Endothelial cell (in vitro differentiated cells): ENCODE measurements around the gene EHBP1. TPM values are rescaled to one million over a fixed set of nuclear protein-coding genes. Genes with fewer than 3 reads are reported as not detected.

Experiments used
- DNase-seq: peaks from one replicate; pipeline ENCODE4 v3.0.0; 2021; ENCODE audit warnings: low spot score
- H3K27ac Mint-ChIP-seq: one replicate; pipeline ENCODE4 v1.8.0; 2021; ENCODE audit warnings: mixed read lengths, inconsistent platforms; ENCODE audit not compliant: unreplicated experiment
- H3K27me3 Mint-ChIP-seq: one replicate; pipeline ENCODE4 v1.8.0; 2021; ENCODE audit warnings: mild to moderate bottlenecking, moderate library complexity, mixed read lengths, inconsistent platforms; ENCODE audit not compliant: unreplicated experiment
- H3K36me3 Mint-ChIP-seq: one replicate; pipeline ENCODE4 v1.8.0; 2021; ENCODE audit warnings: mild to moderate bottlenecking, low read depth, mixed read lengths, inconsistent platforms; ENCODE audit not compliant: unreplicated experiment
- H3K4me1 Mint-ChIP-seq: one replicate; pipeline ENCODE4 v1.8.0; 2021; ENCODE audit warnings: mild to moderate bottlenecking, mixed read lengths, inconsistent platforms; ENCODE audit not compliant: unreplicated experiment
- H3K4me3 Mint-ChIP-seq: one replicate; pipeline ENCODE4 v1.8.0; 2021; ENCODE audit warnings: mild to moderate bottlenecking, mixed read lengths, inconsistent platforms; ENCODE audit not compliant: unreplicated experiment
- H3K9me3 Mint-ChIP-seq: one replicate; pipeline ENCODE4 v1.8.0; 2021; ENCODE audit warnings: mixed read lengths, inconsistent platforms; ENCODE audit not compliant: unreplicated experiment
- total RNA-seq: library from RNA; stranded (reverse); fragmentation: NEBNext Ultra II Directional; extraction: Animal tissue kit (Norgen Biotek cat#: 25700); gene quantifications from one replicate; pipeline ENCODE4 v1.2.1, GENCODE V29; 2021; ENCODE audit not compliant: unreplicated experiment
- TF ChIP-seq, protein P1 (sequence below): fragments of 200-600 bp; sonication (generic); IDR thresholded peaks from one replicate; pipeline ENCODE4 v1.5.0; 2021; ENCODE audit warnings: antibody characterized with exemption; ENCODE audit not compliant: unreplicated experiment

Gene EHBP1
- total RNA-seq, 1 donor from 2014 or later, result 54.4 TPM

DNA sequence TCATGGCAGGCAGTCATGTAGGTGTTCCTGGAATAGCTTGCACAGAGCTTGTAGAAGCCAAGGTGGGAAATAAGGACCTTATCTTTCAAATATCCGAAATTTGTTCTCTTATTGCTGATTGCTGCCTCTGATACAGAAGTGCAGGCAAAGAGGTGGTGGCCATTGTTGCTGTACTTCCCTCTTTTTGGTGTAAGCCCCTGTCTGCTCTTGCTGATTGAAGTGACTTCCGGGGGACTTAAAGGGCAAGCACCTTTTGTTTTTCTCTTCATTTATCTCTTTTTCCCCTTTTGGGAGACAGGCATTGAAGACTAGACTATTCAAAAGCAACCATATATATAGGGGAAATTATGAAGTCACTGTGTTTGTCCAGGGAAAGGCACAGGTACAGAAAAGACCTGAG, 213.5 kb downstream of the EHBP1 start:
- Mint-ChIP-seq H3K36me3 (peaks cover 24% of the 10 kb centered on the region), H3K9me3 (no peaks in the 10 kb centered on the region), H3K27ac (no peak overlapping the region), H3K4me3 (no peak overlapping the region), H3K27me3 (peaks cover 3% of the 10 kb centered on the region), H3K4me1 (no peaks in the 10 kb centered on the region)
- no peak for DNase-seq
- TF ChIP-seq, protein P1, sequence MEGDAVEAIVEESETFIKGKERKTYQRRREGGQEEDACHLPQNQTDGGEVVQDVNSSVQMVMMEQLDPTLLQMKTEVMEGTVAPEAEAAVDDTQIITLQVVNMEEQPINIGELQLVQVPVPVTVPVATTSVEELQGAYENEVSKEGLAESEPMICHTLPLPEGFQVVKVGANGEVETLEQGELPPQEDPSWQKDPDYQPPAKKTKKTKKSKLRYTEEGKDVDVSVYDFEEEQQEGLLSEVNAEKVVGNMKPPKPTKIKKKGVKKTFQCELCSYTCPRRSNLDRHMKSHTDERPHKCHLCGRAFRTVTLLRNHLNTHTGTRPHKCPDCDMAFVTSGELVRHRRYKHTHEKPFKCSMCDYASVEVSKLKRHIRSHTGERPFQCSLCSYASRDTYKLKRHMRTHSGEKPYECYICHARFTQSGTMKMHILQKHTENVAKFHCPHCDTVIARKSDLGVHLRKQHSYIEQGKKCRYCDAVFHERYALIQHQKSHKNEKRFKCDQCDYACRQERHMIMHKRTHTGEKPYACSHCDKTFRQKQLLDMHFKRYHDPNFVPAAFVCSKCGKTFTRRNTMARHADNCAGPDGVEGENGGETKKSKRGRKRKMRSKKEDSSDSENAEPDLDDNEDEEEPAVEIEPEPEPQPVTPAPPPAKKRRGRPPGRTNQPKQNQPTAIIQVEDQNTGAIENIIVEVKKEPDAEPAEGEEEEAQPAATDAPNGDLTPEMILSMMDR, result no peak

DNA sequence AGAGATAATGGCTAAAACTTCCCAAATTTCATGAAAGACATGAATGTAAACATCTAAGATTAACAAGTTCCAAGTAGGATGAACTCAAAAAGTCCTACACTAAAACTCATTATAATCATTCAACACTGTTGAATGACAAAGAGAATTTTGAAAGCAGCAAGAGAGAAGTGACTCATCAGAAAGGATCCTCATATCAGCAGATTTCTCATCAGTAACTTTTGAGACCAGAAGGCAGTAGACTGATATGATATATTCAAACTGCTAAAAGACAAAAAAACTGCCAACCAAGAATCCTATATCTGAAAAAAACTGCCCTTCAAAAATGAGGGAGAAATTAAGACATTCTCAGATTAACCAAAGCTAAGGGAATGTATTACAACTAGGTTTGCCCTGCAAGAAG, 214.6 kb downstream of the EHBP1 start:
- TF ChIP-seq, protein P1, result no peak
- H3K4me3 Mint-ChIP-seq, result no peak overlapping the region
- H3K27me3 Mint-ChIP-seq, result peaks cover 3% of the 10 kb centered on the region
- DNase-seq, result no peak
- H3K9me3 Mint-ChIP-seq, result peaks cover 4% of the 10 kb centered on the region
- H3K4me1 Mint-ChIP-seq, result no peaks in the 10 kb centered on the region
- H3K36me3 Mint-ChIP-seq, result peaks cover 33% of the 10 kb centered on the region
- H3K27ac Mint-ChIP-seq, result no peak overlapping the region

DNA sequence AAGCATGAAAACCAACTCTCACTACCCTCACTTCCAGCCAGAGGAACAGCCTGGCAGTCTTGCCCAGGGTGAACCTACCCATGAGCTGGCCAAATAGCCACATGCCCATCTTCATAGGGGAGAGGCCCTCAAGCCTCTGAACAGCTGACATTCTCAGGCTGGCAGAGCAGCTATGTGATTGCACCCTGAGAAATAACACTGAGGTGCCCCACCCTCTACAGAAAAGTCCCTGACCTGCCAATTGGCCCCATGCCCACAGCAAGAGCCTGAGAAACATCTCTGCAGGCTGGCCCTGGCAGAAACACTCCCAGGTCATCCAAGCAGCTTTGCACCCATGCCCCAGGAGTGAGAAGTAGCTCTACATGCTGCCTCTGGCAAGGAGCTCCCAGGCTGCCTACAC, 217.7 kb downstream of the EHBP1 start:
- Mint-ChIP-seq H3K27me3 (peaks cover 3% of the 10 kb centered on the region), H3K36me3 (peaks cover 33% of the 10 kb centered on the region), H3K9me3 (peaks cover 4% of the 10 kb centered on the region)

DNA sequence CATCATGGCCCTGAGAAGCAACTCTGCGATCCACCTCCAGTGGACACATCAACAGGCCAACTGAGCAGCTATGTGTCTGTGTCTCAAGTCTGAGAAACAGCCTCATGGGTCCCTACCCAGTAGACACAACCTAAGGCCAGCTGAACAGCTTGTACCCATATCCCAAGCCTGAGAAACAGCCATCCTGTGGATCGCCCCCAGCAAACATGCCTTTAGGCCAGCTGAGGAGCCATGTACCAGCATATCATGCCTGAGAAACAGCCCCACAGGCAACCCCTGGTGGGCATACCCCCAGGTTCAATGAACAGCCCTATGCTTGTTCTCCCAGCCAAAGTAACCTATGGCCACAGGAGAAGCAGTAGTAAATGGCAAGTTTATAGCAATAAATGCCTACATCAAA, 218.4 kb downstream of the EHBP1 start:
- H3K27ac Mint-ChIP-seq, result no peak overlapping the region
- H3K9me3 Mint-ChIP-seq, result peaks cover 4% of the 10 kb centered on the region
- no peak for DNase-seq
- peaks cover 4% of the 10 kb centered on the region for H3K4me1 Mint-ChIP-seq
- peaks cover 33% of the 10 kb centered on the region for H3K36me3 Mint-ChIP-seq
- TF ChIP-seq, protein P1, result no peak
- peaks cover 3% of the 10 kb centered on the region for H3K27me3 Mint-ChIP-seq
- no peak overlapping the region for H3K4me3 Mint-ChIP-seq

More for the DNA sequence above, 217.7 kb downstream of the EHBP1 start:
- H3K27ac Mint-ChIP-seq, result no peak overlapping the region
- DNase-seq, result no peak
- no peak overlapping the region for H3K4me3 Mint-ChIP-seq
- TF ChIP-seq, protein P1, result no peak
- peaks cover 2% of the 10 kb centered on the region for H3K4me1 Mint-ChIP-seq

DNA sequence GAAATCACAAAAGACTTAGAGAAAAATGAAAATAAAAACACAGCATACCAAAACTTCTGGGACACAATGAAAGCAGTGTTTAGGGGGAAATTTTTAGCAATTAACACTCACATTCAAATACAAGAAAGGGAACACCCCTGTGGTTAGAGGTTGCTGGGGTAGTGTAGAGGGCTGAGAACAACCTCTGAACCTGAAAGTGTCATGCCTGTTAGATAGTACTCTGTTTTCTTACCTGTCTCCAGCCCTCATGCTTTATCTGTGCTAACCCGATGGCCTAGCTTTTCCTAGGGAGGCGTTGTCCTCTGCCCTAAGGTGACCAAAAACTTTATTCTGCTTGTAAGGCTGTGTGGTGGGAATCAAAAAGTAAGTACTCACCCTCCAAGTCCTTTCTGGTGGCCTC, 222.5 kb downstream of the EHBP1 start:
- Mint-ChIP-seq H3K4me1 (peaks cover 4% of the 10 kb centered on the region), H3K9me3 (peaks cover 4% of the 10 kb centered on the region), H3K27ac (peak overlapping the region; percentile 31), H3K27me3 (peaks cover 2% of the 10 kb centered on the region), H3K4me3 (no peak overlapping the region), H3K36me3 (peaks cover 15% of the 10 kb centered on the region)
- TF ChIP-seq, protein P1, result no peak
- no peak for DNase-seq
